DND-41 (cell line): ENCODE results near the gene DGKQ.
"Not testable (repeated sequence)": the region's sequence is repeated elsewhere in the genome, so short reads cannot be mapped to it uniquely, and the experiment has no call there.

Experiments used
- EZH2 ChIP-seq: IDR thresholded peaks from 3 replicates; pipeline ENCODE4 v1.6.1; 2012; ENCODE audit warnings: borderline replicate concordance, low read depth, mild to moderate bottlenecking, moderate library complexity, low read length, inconsistent platforms; ENCODE audit not compliant: severe bottlenecking
- TF ChIP-seq, protein P1 (sequence below): IDR thresholded peaks from 2 replicates; pipeline ENCODE4 v1.5.1; 2012; ENCODE audit warnings: borderline replicate concordance, low read length, moderate library complexity, mild to moderate bottlenecking; ENCODE audit not compliant: poor library complexity, severe bottlenecking; ENCODE audit errors: extremely low read depth

DNA sequence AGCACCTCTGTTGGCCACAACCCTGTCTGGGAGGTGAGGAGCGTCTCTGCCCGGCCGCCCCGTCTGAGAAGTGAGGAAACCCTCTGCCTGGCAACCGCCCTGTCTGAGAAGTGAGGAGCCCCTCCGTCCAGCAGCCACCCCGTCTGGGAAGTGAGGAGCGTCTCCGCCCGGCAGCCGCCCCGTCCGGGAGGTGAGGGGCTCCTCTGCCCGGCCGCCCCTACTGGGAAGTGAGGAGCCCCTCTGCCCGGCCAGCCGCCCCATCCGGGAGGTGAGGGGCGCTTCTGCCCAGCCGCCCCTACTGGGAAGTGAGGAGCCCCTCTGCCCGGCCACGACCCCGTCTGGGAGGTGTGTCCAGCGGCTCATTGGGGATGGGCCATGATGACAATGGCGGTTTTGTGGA lies 2.6 kb upstream of the DGKQ start:
- TF ChIP-seq, protein P1, sequence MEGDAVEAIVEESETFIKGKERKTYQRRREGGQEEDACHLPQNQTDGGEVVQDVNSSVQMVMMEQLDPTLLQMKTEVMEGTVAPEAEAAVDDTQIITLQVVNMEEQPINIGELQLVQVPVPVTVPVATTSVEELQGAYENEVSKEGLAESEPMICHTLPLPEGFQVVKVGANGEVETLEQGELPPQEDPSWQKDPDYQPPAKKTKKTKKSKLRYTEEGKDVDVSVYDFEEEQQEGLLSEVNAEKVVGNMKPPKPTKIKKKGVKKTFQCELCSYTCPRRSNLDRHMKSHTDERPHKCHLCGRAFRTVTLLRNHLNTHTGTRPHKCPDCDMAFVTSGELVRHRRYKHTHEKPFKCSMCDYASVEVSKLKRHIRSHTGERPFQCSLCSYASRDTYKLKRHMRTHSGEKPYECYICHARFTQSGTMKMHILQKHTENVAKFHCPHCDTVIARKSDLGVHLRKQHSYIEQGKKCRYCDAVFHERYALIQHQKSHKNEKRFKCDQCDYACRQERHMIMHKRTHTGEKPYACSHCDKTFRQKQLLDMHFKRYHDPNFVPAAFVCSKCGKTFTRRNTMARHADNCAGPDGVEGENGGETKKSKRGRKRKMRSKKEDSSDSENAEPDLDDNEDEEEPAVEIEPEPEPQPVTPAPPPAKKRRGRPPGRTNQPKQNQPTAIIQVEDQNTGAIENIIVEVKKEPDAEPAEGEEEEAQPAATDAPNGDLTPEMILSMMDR: not testable (repeated sequence)
- TF ChIP-seq EZH2: not testable (repeated sequence)
